OCI-LY1 (cell line): ENCODE data around the gene TIMM50.

Experiments
- CTCF ChIP-seq: fragments of 200-600 bp; sonication (generic), shearing (Covaris generic); IDR thresholded peaks from 2 replicates; pipeline ENCODE4 v1.5.1; 2017; ENCODE audit warnings: mild to moderate bottlenecking, antibody characterized with exemption, low read length, moderate library complexity, mixed read lengths
- EZH2 ChIP-seq: fragments of 200-600 bp; sonication (generic), shearing (Covaris generic); IDR thresholded peaks from 2 replicates; pipeline ENCODE4 v1.8.0; 2017; ENCODE audit warnings: borderline replicate concordance, mixed run types, mild to moderate bottlenecking, antibody characterized with exemption, low read length, moderate library complexity, mixed read lengths

DNA sequence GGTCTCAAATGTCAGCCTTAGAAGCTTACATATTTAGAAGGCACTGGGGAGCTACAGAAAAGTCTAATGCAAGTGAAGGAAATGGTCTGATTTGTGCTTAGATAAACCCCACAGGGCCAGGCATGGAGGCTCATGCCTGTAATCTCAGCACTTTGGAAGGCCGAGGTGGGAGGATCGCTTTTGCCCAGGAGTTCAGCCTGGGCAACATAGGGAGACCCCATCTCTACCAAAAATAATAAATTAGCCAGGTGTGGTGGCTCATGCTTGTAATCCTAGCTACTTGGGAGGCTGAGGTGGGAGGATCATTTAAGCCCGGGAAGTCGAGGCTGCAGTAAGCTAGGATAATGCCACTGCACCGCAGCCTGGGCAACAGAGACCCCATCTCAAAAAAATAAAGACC, 15.4 kb downstream of the TIMM50 start:
- TF ChIP-seq CTCF (no peak), EZH2 (no peak)
